Gastrocnemius medialis (tissue), 4 donors: ENCODE results near the gene GNAQ.

Experiments used
- CTCF ChIP-seq, 5 experiments: fragments of 450-650 bp in 3 of 5; fragments of 200-600 bp in 2 of 5; sonication (generic) in 2 of 5; IDR thresholded peaks in 4 of 5; conservative IDR thresholded peaks in 1 of 5; 1 replicate in 4 of 5; 2 replicates in 1 of 5; pipeline ENCODE4 v1.5.1; 2016 to 2019; ENCODE audit warnings: antibody characterized with exemption in 5 of 5, mild to moderate bottlenecking in 3 of 5, moderate library complexity in 3 of 5
- POLR2A ChIP-seq, 2 donors: fragments of 450-650 bp; IDR thresholded peaks; one replicate each; pipeline ENCODE4 v1.6.1; 2017; ENCODE audit warnings: antibody characterized with exemption in 2 of 2, mild to moderate bottlenecking in 2 of 2, moderate library complexity in 2 of 2

GRCh38 chr9:78005231-78006002 is 26.2 kb downstream of the GNAQ start:
- no peak for TF ChIP-seq CTCF (IDR thresholded peaks at IDR 0.05 in 4 of 5, conservative IDR thresholded peaks at IDR 0.05 in 1 of 5)
- no peak for TF ChIP-seq POLR2A (IDR thresholded peaks at IDR 0.05)
